Spleen (tissue), 11 donors: ENCODE measurements around the gene RNF126. TPM values are rescaled to one million over a fixed set of nuclear protein-coding genes. Genes with fewer than 3 reads are reported as not detected.

Source experiments
- DNase-seq: peaks from one replicate; pipeline ENCODE4 v3.0.0-alpha.2; 2020
- H3K27ac ChIP-seq, 8 donors: fragments of 200-600 bp; sonication (generic) in 7 of 8; 1 replicate in 4 of 8; 2 replicates in 4 of 8; pipeline versions ENCODE4 v1.5.0 to v1.8.0; 2016 to 2021; ENCODE audit warnings: inconsistent platforms in 4 of 8, mild to moderate bottlenecking in 4 of 8, moderate library complexity in 1 of 8
- H3K27me3 ChIP-seq, 7 donors: fragments of 200-600 bp; sonication (generic) in 6 of 7; replicated peaks in 1 of 7; 1 replicate in 4 of 7; 2 replicates in 3 of 7; pipeline versions ENCODE4 v1.5.0 to v1.8.0; 2016 to 2021; ENCODE audit warnings: inconsistent platforms in 3 of 7, mild to moderate bottlenecking in 1 of 7
- H3K36me3 ChIP-seq, 6 donors: fragments of 200-600 bp; sonication (generic) in 5 of 6; 1 replicate in 4 of 6; 2 replicates in 2 of 6; pipeline versions ENCODE4 v1.5.0 to v1.8.0; 2016 to 2021; ENCODE audit warnings: inconsistent platforms in 2 of 6
- H3K4me1 ChIP-seq, 6 donors: fragments of 200-600 bp; sonication (generic) in 5 of 6; 1 replicate in 3 of 6; 2 replicates in 3 of 6; pipeline versions ENCODE4 v1.5.0 to v1.8.0; 2016 to 2021; ENCODE audit warnings: inconsistent platforms in 3 of 6
- H3K4me3 ChIP-seq, 8 donors: fragments of 200-600 bp; sonication (generic) in 7 of 8; 1 replicate in 4 of 8; 2 replicates in 4 of 8; pipeline versions ENCODE4 v1.5.0 to v1.8.0; 2016 to 2021; ENCODE audit warnings: inconsistent platforms in 4 of 8, mild to moderate bottlenecking in 4 of 8, moderate library complexity in 2 of 8
- H3K9me3 ChIP-seq, 8 donors: fragments of 200-600 bp; sonication (generic) in 7 of 8; 1 replicate in 4 of 8; 2 replicates in 4 of 8; pipeline versions ENCODE4 v1.5.0 to v1.8.0; 2016 to 2021; ENCODE audit warnings: inconsistent platforms in 4 of 8
- POLR2A ChIP-seq, 3 donors: fragments of 450-650 bp; IDR thresholded peaks; one replicate each; pipeline ENCODE4 v1.5.1; 2017; ENCODE audit warnings: antibody characterized with exemption in 3 of 3, mild to moderate bottlenecking in 1 of 3
- POLR2AphosphoS5 ChIP-seq, 3 donors: sonication (generic); formaldehyde crosslinking; IDR thresholded peaks; one replicate each; pipeline ENCODE4 v1.5.1; 2017; ENCODE audit warnings: antibody characterized with exemption in 3 of 3
- WGBS, 5 donors: extraction: QIAGEN DNeasy Blood & Tissue Kit in 3 of 5; methylation state at CpG; one replicate each; pipeline versions ENCODE4 v1.1.5 to v1.1.7; 2013 to 2018; 5-methylcytosine and 5-hydroxymethylcytosine counted together
- intact Hi-C: fragments of 100-400 bp; cut with DNase I; formaldehyde crosslinking; loops from one replicate; pipeline ENCODE4 v1.15.0; 2023; ENCODE audit warnings: low total_unique reads
- polyA plus RNA-seq, 3 donors: library from polyadenylated mRNA; stranded (reverse); fragments of 200-250 nt; gene quantifications; one replicate each; pipeline ENCODE4 v1.2.1, GENCODE V29; 2013
- total RNA-seq, 7 donors: library from RNA; depleted of rRNA in 3 of 7; stranded (reverse); fragments of >200 nt in 3 of 7; fragmentation: NEBNext Ultra II Directional in 4 of 7; extraction: Animal tissue kit (Norgen Biotek cat#: 25700) in 4 of 7; gene quantifications; one replicate each; pipeline versions ENCODE4 v1.1.0 to v1.2.1, GENCODE V29; 2016 to 2021
- TF ChIP-seq, protein P1 (sequence below), 11 experiments: fragments of 200-600 bp in 7 of 11; fragments of 450-650 bp in 4 of 11; sonication (generic) in 4 of 11; IDR thresholded peaks in 8 of 11; conservative IDR thresholded peaks in 3 of 11; 1 replicate in 7 of 11; 2 replicates in 4 of 11; pipeline versions ENCODE4 v1.4.0 to v1.8.0; 2016 to 2021; ENCODE audit warnings: antibody characterized with exemption in 11 of 11, inconsistent platforms in 4 of 11, mild to moderate bottlenecking in 1 of 11
- donor health status: healthy with polysubstance abuse.
- donor health status: DM: no; HTN: no; CAD: no; lungs with moderate emphysema.
- donor health status: DM: no; HTN: no; CAD: no.
- donor health status: Bipolar disorder and iron deficiency.
- donor health status: healthy.
- donor health status: DM: no; HTN: no; CAD: no.
- donor health status: DM: yes; HTN: yes; CAD: no.

Gene RNF126
- total and polyA plus RNA-seq, 10 donors, result 38.1 to 95.1 (median 54.8) TPM

DNA sequence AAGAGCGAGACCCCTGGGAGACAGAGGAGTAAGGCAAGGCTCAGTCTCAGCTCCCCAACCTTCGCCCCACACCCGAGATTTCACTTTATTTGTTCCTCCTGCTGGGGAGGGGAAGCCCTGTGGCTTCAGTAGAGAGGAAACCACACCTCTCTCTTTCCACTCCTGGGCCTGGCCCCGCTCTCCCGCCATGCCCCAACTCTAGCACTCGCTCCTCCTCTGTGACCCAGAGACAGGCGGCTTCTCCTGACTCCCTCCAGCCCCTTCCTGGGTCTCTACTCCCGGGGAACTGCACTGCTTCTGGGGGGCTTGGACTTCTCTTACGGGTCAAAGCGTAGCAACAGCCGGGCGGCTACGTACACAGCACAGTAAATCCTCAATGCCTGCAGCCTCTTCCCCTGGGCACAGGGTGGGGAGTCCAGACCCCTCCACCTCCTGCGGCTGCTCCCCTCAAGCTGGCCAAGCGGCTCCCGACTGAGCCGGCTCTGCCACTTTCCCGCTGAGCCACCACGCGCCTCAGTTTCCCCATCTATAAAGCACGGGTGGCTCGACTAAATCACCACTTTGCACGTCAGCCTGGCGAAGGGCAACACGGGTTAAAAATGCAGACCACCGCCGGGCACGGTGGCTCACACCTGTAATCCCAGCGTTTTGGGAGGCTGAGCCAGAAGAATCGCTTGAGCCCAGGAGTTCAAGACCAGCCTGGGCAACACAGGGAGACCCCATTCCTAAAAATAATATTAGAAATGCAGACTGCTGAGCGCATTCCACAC lies 1.4 kb downstream of the RNF126 start:
- H3K27me3 ChIP-seq, result no peaks in the 10 kb centered on the region
- peak; percentile 90 for DNase-seq

GRCh38 chr19:660793-661426 lies 2.1 kb downstream of the RNF126 start:
- DNase-seq, result peak; percentile 89
- WGBS, 5 donors, result 17 to 39% (median 21%) methylated on average over 11 to 20 of the region's 20 CpGs

More for the DNA sequence above, 1.4 kb downstream of the RNF126 start:
- WGBS, 5 donors, result 2 to 8% (median 3%) methylated on average over 15 to 31 of the region's 31 CpGs
- intact Hi-C loops, result no loop called here
- Histone ChIP-seq H3K4me1 (peaks cover 59 to 83% (median 73%) of the 10 kb centered on the region in 6 donors), H3K9me3 (no peaks in the 10 kb centered on the region), H3K36me3 (peaks cover 0 to 29% (median 15%) of the 10 kb centered on the region in 6 donors), H3K27ac (peak overlapping the region; percentile 84 to 99 (median 98)), H3K4me3 (peak overlapping the region; percentile 74 to 100 (median 98))
- TF ChIP-seq POLR2A (IDR thresholded peaks at IDR 0.05) (no peak), POLR2AphosphoS5 (IDR thresholded peaks at IDR 0.05) (peak in 1 of 3 donors; percentile 65)
- TF ChIP-seq, protein P1, sequence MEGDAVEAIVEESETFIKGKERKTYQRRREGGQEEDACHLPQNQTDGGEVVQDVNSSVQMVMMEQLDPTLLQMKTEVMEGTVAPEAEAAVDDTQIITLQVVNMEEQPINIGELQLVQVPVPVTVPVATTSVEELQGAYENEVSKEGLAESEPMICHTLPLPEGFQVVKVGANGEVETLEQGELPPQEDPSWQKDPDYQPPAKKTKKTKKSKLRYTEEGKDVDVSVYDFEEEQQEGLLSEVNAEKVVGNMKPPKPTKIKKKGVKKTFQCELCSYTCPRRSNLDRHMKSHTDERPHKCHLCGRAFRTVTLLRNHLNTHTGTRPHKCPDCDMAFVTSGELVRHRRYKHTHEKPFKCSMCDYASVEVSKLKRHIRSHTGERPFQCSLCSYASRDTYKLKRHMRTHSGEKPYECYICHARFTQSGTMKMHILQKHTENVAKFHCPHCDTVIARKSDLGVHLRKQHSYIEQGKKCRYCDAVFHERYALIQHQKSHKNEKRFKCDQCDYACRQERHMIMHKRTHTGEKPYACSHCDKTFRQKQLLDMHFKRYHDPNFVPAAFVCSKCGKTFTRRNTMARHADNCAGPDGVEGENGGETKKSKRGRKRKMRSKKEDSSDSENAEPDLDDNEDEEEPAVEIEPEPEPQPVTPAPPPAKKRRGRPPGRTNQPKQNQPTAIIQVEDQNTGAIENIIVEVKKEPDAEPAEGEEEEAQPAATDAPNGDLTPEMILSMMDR (IDR thresholded peaks at IDR 0.05 in 8 of 11, conservative IDR thresholded peaks at IDR 0.05 in 3 of 11), result peak in 2 of 11 experiments; percentile 6 to 17

GRCh38 chr19:658916-659839 lies 3.8 kb downstream of the RNF126 start:
- Histone ChIP-seq H3K27ac (peak overlapping the region; percentile 84 to 99 (median 98)), H3K27me3 (no peaks in the 10 kb centered on the region), H3K4me3 (peak overlapping the region in 5 of 8 donors; percentile 6 to 100 (median 98)), H3K36me3 (peaks cover 0 to 53% (median 16%) of the 10 kb centered on the region in 6 donors), H3K4me1 (peaks cover 53 to 92% (median 82%) of the 10 kb centered on the region in 6 donors), H3K9me3 (no peaks in the 10 kb centered on the region)
- 45 to 81% (median 61%) methylated on average over 30 to 50 of the region's 50 CpGs for WGBS, 5 donors
- intact Hi-C loops, result no loop called here
- peak; percentile 88 for DNase-seq
- TF ChIP-seq POLR2AphosphoS5 (IDR thresholded peaks at IDR 0.05), result peak in 2 of 3 donors; percentile 51 to 69
- TF ChIP-seq, protein P1 (IDR thresholded peaks at IDR 0.05 in 8 of 11, conservative IDR thresholded peaks at IDR 0.05 in 3 of 11), result no peak

More at GRCh38 chr19:660793-661426, 2.1 kb downstream of the RNF126 start:
- Histone ChIP-seq H3K4me1 (peaks cover 62 to 89% (median 80%) of the 10 kb centered on the region in 6 donors), H3K36me3 (peaks cover 0 to 36% (median 15%) of the 10 kb centered on the region in 6 donors), H3K4me3 (peak overlapping the region; percentile 74 to 100 (median 98)), H3K27me3 (no peaks in the 10 kb centered on the region), H3K27ac (peak overlapping the region; percentile 84 to 99 (median 98)), H3K9me3 (no peaks in the 10 kb centered on the region)
- intact Hi-C loops, result no loop called here
- no peak for TF ChIP-seq POLR2A (IDR thresholded peaks at IDR 0.05)
- TF ChIP-seq, protein P1 (IDR thresholded peaks at IDR 0.05 in 8 of 11, conservative IDR thresholded peaks at IDR 0.05 in 3 of 11), result no peak
- TF ChIP-seq POLR2AphosphoS5 (IDR thresholded peaks at IDR 0.05), result peak in 2 of 3 donors; percentile 69 to 70
